Suprapubic skin (tissue), 3 donors: ENCODE data around the gene SPOCK1.

Experiments
- CTCF ChIP-seq, 2 donors: fragments of 200-600 bp in 1 of 2; fragments of 450-650 bp in 1 of 2; sonication (generic) in 1 of 2; IDR thresholded peaks; one replicate each; pipeline ENCODE4 v1.5.1; 2016 to 2019; ENCODE audit warnings: antibody characterized with exemption in 2 of 2, mild to moderate bottlenecking in 1 of 2, moderate library complexity in 1 of 2
- EP300 ChIP-seq: sonication (generic); formaldehyde crosslinking; IDR thresholded peaks from one replicate; pipeline ENCODE4 v1.6.1; 2017; ENCODE audit warnings: antibody characterized with exemption
- POLR2A ChIP-seq, 2 donors: fragments of 450-650 bp; IDR thresholded peaks; one replicate each; pipeline ENCODE4 v1.6.1; 2017; ENCODE audit warnings: antibody characterized with exemption in 2 of 2, mild to moderate bottlenecking in 2 of 2, moderate library complexity in 2 of 2

GRCh38 chr5:137345396-137345795 lies 153.7 kb downstream of the SPOCK1 start:
- TF ChIP-seq CTCF (IDR thresholded peaks at IDR 0.05) (no peak), EP300 (no peak), POLR2A (IDR thresholded peaks at IDR 0.05) (no peak)
